Measurements from ENCODE around the gene RFFL. TPM values are rescaled to one million over a fixed set of nuclear protein-coding genes. Genes with fewer than 3 reads are reported as not detected.

Gene RFFL
- total and polyA plus RNA-seq, 2 of the 4 experiments (the other 2 are of a cell fraction), result 11.6 to 19.2 TPM

DNA sequence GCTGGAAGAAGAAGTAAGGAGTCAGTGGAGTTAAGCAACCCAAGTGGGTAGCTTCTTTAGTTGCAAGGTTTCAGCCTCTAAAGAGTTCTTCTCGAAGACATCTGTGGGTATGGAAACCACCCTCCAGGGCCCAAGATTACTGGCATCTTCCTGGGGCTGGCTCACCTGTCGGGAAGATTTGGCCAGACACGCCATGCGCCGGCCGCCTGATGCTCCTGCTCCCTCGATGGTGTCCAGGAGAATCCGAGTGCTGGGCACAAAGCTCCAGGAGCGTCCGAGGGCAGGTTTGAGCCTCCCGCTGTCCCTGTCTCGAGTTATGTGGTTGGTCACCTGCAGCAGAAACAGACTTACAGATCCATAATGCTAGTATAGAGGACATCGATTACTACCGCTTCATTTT lies 37.5 kb upstream of the RFFL start:
- H3K4me2 ChIP-seq (ENCODE audit: low read depth, low read length), result no peak overlapping the region
- POLR2A ChIA-PET (ENCODE audit: unreplicated experiment), result no interaction called here
- H3K14ac ChIP-seq (replicated peaks; ENCODE audit: low read depth, low read length), result no peak overlapping the region
- no peak for DNase-seq
- no peak overlapping the region for H2AFZ ChIP-seq (replicated peaks; ENCODE audit: low read length, poor library complexity)
- H3K4me3 ChIP-seq (ENCODE audit: insufficient read depth, low read depth, low read length), result no peak overlapping the region
- no peak overlapping the region for H2BK15ac ChIP-seq (ENCODE audit: low read depth, low read length)
- no peak overlapping the region for H4K8ac ChIP-seq (ENCODE audit: low read depth in 2 of 2, low read length in 2 of 2)
- no peak overlapping the region for H2BK120ac ChIP-seq (ENCODE audit: low read depth, low read length)
- 96% methylated on average over 7 of the region's 14 CpGs; no CpG with 5 or more reads in 1 of the 2 experiments for WGBS, 2 experiments (ENCODE audit: extremely low coverage in 2 of 2, insufficient read length in 1 of 2)
- no TSS peak for BruUV-seq (replicated peaks)
- no peak overlapping the region for H3K56ac ChIP-seq (ENCODE audit: extremely low read depth, insufficient read depth, low read length)
- H4K91ac ChIP-seq (ENCODE audit: insufficient read depth, low read depth, low read length), result no peak overlapping the region
- no peaks in the 10 kb centered on the region; the same call in 1 of the 2 replicates for H3K9me1 ChIP-seq (ENCODE audit: insufficient read depth, low read length)
- no peak overlapping the region for H3K23ac ChIP-seq (ENCODE audit: low read depth, low read length)
- no peak for ATAC-seq (ENCODE audit: low read depth)
- no peak overlapping the region for H3K27ac ChIP-seq (ENCODE audit: insufficient read depth, low read length)
- no peaks in the 10 kb centered on the region for H3K27me3 ChIP-seq (ENCODE audit: control insufficient read depth, insufficient read depth, low read length)
- no peak overlapping the region for H2AK9ac ChIP-seq (replicated peaks; ENCODE audit: low read depth, low read length, poor library complexity)
- H4K20me1 ChIP-seq (ENCODE audit: insufficient read depth, low read length), result no peaks in the 10 kb centered on the region
- H3K79me1 ChIP-seq (ENCODE audit: low read depth in 1 of 2, low read length in 2 of 2), result peaks cover 0 to 3% of the 10 kb centered on the region in 2 experiments; a peak in 1 of 4 replicates
- CTCF ChIA-PET, result no interaction called here
- dilution Hi-C loops (cut with HindIII; ENCODE audit: low sequenced_read_pairs, unreplicated experiment) (no loop called here), intact Hi-C loops (cut with micrococcal nuclease) (no loop called here), in situ Hi-C loops (cut with MboI; ENCODE audit: low sequenced_read_pairs) (loop anchor here (25.0 kb wide), 2 partner anchors 464 to 839 kb away; partner anchors contain the start of genes CCL2 and CCL7)
- H3K36me3 ChIP-seq (ENCODE audit: control insufficient read depth, insufficient read depth, low read length), result peaks cover 37% of the 10 kb centered on the region
- H3K9me3 ChIP-seq (ENCODE audit: control insufficient read depth, insufficient read depth, low read length), result no peaks in the 10 kb centered on the region
- H3K18ac ChIP-seq (ENCODE audit: low read depth, low read length), result no peak overlapping the region
- no peak for TF ChIP-seq CEBPB (IDR thresholded peaks at IDR 0.05; ENCODE audit: low read depth, low read length)
- H2BK20ac ChIP-seq (ENCODE audit: low read depth, low read length), result no peak overlapping the region
- no peak overlapping the region for H3K4ac ChIP-seq (ENCODE audit: low read depth, low read length)
- no peak overlapping the region for H2BK5ac ChIP-seq (ENCODE audit: low read depth, low read length, poor library complexity, severe bottlenecking)
- no peak overlapping the region for H3K9ac ChIP-seq (ENCODE audit: low read depth, low read length)
- H3K4me1 ChIP-seq (ENCODE audit: control insufficient read depth, insufficient read depth, low read length), result no peaks in the 10 kb centered on the region
- no peak overlapping the region for H2AK5ac ChIP-seq (ENCODE audit: low read depth, low read length)
- H4K5ac ChIP-seq (ENCODE audit: low read depth, low read length), result no peak overlapping the region
